ENCODE data around the gene SUMF2.
"Not testable (repeated sequence)": the region's sequence is repeated elsewhere in the genome, so short reads cannot be mapped to it uniquely, and the experiment has no call there.

The SUMF2 gene

GRCh38 chr7:56053993-56054392 lies 10.1 kb upstream of the SUMF2 start:
- in situ Hi-C loops (cut with MboI; ENCODE audit: low sequenced_read_pairs): no loop called here

- in situ Hi-C loops (cut with MboI; ENCODE audit: low sequenced_read_pairs): no loop called here
Measured at GRCh38 chr7:56062382-56062781, 1.7 kb upstream of the SUMF2 start.

- in situ Hi-C loops (cut with MboI; ENCODE audit: low sequenced_read_pairs): no loop called here
Measured at GRCh38 chr7:56063500-56063881, 595 bp upstream of the SUMF2 start.

- in situ Hi-C loops (cut with MboI; ENCODE audit: low sequenced_read_pairs): not testable (repeated sequence)
Measured at GRCh38 chr7:56066376-56066775, 2.3 kb downstream of the SUMF2 start.

GRCh38 chr7:56074371-56074791 lies 10.3 kb downstream of the SUMF2 start:
- in situ Hi-C loops (cut with MboI; ENCODE audit: low sequenced_read_pairs): no loop called here

GRCh38 chr7:56077681-56078080 lies 13.6 kb downstream of the SUMF2 start:
- in situ Hi-C loops (cut with MboI; ENCODE audit: low sequenced_read_pairs): no loop called here

- in situ Hi-C loops (cut with MboI; ENCODE audit: low sequenced_read_pairs): no loop called here
Measured at GRCh38 chr7:56078196-56078595, 14.1 kb downstream of the SUMF2 start.

- in situ Hi-C loops (cut with MboI; ENCODE audit: low sequenced_read_pairs): no loop called here
Measured at GRCh38 chr7:56079450-56080185, 15.5 kb downstream of the SUMF2 start.

GRCh38 chr7:56080726-56081435 lies 16.8 kb downstream of the SUMF2 start:
- in situ Hi-C loops (cut with MboI; ENCODE audit: low sequenced_read_pairs): not testable (repeated sequence)

GRCh38 chr7:56081626-56082340 lies 17.7 kb downstream of the SUMF2 start:
- in situ Hi-C loops (cut with MboI; ENCODE audit: low sequenced_read_pairs): no loop called here

GRCh38 chr7:56083150-56083785 lies 19.2 kb downstream of the SUMF2 start:
- in situ Hi-C loops (cut with MboI; ENCODE audit: low sequenced_read_pairs): no loop called here

- in situ Hi-C loops (cut with MboI; ENCODE audit: low sequenced_read_pairs): no loop called here
Measured at GRCh38 chr7:56086761-56087160, 22.7 kb downstream of the SUMF2 start.

GRCh38 chr7:56087445-56087844 lies 23.4 kb downstream of the SUMF2 start:
- in situ Hi-C loops (cut with MboI; ENCODE audit: low sequenced_read_pairs): no loop called here

GRCh38 chr7:56091591-56091990 lies 27.5 kb downstream of the SUMF2 start:
- in situ Hi-C loops (cut with MboI; ENCODE audit: low sequenced_read_pairs): no loop called here

- in situ Hi-C loops (cut with MboI; ENCODE audit: low sequenced_read_pairs): not testable (repeated sequence)
Measured at GRCh38 chr7:56092388-56092787, 28.3 kb downstream of the SUMF2 start.

GRCh38 chr7:56092789-56093531 lies 28.9 kb downstream of the SUMF2 start, which contains the start of gene PHKG1:
PHKG1 (minus strand) TSS chr7:56092952; CDS start chr7:56088941, 4,011 bp downstream.
- in situ Hi-C loops (cut with MboI; ENCODE audit: low sequenced_read_pairs): no loop called here

GRCh38 chr7:56097700-56098099 lies 33.6 kb downstream of the SUMF2 start:
- in situ Hi-C loops (cut with MboI; ENCODE audit: low sequenced_read_pairs): no loop called here

GRCh38 chr7:56098187-56099008 lies 34.3 kb downstream of the SUMF2 start:
- in situ Hi-C loops (cut with MboI; ENCODE audit: low sequenced_read_pairs): not testable (repeated sequence)

- in situ Hi-C loops (cut with MboI; ENCODE audit: low sequenced_read_pairs): no loop called here
Measured at GRCh38 chr7:56099653-56100052, 35.6 kb downstream of the SUMF2 start.

- in situ Hi-C loops (cut with MboI; ENCODE audit: low sequenced_read_pairs): not testable (repeated sequence)
Measured at GRCh38 chr7:56104138-56104537, 40.1 kb downstream of the SUMF2 start.
